Measurements from ENCODE around the gene BZW1. TPM values are rescaled to one million over a fixed set of nuclear protein-coding genes. Genes with fewer than 3 reads are reported as not detected.

The BZW1 gene
- 353 TPM for total RNA-seq

GRCh38 chr2:200811333-200812121, at the start of gene BZW1:
Gene BZW1 (plus strand): TSS chr2:200811910. CDS start chr2:200813218, 1,308 bp downstream.

GRCh38 chr2:200864176-200865034, 52.7 kb downstream of the BZW1 start, which contains the start of gene CLK1:
Gene CLK1 (minus strand): TSS chr2:200864658. CDS start chr2:200861862, 2,796 bp downstream.

Small RNA genes within 50 kb of the gene (small RNA-seq; reads per million reads assigned to genes)
- gene RF00019 (ENCODE audit: low replicate concordance) (not detected), gene RNA5SP115 (ENCODE audit: low replicate concordance) (not detected), gene RNU1-133P (ENCODE audit: low replicate concordance) (0.40 reads per million, percentile 30 among the genes with 10 or more reads in this experiment), gene RNU6-31P (ENCODE audit: low replicate concordance) (not detected)

Other genes with a start within 250 kb of the BZW1 start
- gene AOX1, start 225.9 kb upstream of the BZW1 start, total RNA-seq: 1.9 TPM
- gene CLK1, start 52.7 kb downstream of the BZW1 start, total RNA-seq: 249 TPM
- 49.8 TPM for gene PPIL3, start 77.2 kb downstream of the BZW1 start, total RNA-seq
- 34.4 TPM for gene NIF3L1, start 77.5 kb downstream of the BZW1 start, total RNA-seq
- gene ORC2, start 151.8 kb downstream of the BZW1 start, total RNA-seq: 28.2 TPM

Measured in parietal lobe (tissue), 2 donors.